ENCODE measurements around the gene PARVB.
"Not testable (repeated sequence)": the region's sequence is repeated elsewhere in the genome, so short reads cannot be mapped to it uniquely, and the experiment has no call there.

The PARVB gene

GRCh38 chr22:44029069-44029468 is 5.0 kb downstream of the PARVB start:
- no peak for DNase-seq

GRCh38 chr22:44030051-44030701 is 6.1 kb downstream of the PARVB start:
- DNase-seq = no peak

DNA sequence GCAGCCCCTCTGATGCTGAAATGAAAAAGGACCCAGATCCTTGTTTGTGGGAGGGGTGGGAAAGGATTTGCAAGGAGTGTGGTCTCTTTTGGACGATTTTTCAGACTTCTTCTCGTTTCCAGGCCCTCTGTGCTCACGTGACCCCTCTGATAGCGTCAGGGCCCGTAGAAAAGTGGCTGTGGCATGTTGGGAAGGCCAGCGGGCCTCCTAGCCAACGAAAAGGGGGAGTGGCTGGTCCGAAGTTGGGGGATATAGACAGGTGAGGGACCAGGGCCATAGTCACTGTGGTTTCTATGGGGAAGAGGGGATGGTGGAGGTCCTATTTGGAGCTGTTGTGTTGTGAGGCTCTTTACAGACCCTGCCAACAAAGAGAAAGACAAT is 6.6 kb downstream of the PARVB start:
- DNase-seq = no peak

DNA sequence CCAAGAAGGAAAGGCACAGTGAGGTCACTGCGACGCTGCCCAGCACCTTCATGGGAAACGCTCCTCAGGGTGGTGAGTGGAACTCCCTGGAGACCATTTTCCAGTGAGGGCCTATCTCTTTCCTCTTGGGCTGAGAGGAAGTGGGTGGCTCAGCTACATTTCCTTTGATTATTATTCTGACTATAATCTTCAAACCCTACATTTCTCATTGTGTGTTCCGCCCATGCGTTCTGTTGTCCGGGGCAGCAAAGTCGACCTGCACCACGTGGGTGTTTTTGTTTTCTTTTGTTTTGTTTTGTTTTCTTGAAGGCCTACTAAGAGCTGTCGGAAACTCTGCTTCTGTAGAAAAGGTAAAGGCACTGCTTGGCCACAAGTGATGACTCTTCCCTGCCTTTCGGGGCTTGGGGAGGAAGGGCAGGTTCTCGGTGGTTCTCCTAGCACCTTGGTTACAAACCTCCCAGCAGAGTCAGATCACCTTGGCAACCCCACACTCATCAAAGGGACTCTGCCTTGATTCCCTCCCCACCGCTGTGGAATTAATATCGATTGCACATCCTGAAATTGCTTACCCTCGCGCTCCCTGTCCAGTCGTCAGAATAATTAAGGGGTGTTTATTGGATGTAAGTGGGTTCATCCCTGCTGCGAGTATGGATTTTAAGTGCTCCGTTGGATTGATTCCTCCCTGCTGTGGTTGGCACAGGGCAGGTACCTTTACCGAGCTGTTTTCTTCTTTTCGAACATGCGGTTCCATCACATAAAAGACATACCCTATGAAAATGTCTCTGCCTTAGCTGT is 7.3 kb downstream of the PARVB start:
- DNase-seq = no peak

DNA sequence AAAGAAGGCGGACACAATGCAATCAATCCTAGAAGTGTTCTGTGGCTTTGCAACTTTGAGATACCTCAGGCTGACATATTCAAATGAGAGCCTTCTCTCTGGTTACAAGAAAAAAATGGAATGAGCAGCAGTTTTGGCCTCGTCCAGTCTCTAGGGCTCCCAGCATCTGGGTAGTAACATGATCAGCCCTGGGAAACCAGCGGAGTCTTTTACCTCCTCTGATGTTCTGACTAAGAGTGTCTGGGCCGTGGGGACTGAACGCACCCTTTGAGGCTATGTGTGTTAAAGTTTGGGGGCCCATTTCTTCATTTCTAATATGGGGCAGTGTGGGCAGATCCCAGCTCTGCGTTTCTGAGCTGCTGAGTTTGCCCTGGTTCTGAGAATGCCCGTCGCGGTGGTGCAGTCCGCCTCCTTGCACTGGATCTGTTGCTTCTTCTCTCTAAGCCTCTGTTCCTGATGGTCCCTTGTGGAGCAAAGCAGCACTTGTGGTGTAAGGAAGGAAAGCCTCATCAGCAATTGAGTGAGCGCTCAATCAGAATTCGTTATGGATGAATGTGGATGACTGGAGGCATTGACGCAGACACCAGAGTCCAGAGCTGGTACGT is 8.1 kb downstream of the PARVB start:
- DNase-seq = no peak

- DNase-seq = no peak
Observed at GRCh38 chr22:44033287-44033686, 9.2 kb downstream of the PARVB start.

DNA sequence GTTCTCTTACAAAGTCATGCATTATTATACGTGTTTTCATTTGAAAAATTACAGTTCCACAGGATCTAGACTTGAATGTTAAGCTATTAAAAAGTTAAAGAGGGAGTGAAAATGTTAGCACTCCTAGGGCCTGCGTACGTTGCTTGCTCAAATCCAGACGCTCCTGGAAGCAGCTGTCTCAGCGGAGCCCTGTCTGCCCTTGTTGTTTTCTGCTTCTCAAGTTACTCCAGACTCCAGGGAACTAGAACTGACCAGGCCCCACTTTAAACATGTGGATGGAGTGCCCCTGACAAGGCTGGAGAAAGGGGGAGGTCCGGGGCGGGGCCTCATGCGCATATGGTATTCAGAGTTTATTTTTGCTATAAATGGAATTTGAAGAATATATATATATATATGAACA is 9.6 kb downstream of the PARVB start:
- DNase-seq = no peak

DNA sequence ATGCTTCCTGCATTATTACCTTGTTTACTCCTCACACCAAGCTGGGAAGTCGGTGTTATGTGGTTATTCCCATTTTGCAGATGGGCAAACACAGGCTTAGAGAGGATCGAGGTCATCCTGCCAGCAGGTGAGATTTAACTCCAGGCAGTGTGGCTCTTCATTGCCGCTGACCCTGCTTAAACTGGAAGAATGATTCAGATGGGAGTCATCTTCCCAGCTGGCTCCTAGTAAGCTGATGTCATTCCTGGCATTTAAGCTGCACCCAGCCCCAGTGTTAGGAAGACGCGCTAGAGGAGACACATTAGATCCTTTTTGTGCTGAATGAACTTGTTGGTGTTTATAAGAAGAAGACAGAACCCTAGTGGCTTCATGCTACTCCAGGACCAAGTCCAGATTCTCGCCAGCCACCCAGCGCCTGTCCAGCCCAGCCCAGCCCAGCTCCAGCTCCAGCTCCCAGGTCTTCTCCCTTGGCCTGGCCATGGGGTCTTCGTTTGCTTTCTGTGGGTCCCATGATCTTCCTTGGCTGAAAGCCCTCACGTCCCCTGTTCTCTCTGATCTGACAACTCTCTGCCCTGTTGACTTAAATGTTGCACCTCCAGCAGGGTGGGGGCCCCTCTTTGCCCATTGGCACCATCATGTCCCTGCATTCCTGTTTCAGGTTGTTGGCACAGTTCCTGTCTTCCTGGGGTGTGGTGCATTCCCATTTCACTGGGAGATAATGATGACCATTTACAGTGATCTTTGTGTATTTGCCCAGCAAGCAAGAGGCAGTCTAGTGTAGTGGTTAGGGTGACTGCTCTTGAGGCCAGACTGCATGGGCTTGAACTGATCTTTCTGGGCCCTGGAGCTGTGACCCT is 13.6 kb downstream of the PARVB start:
- no peak for DNase-seq

- no peak for DNase-seq
Observed at GRCh38 chr22:44039566-44040171, 15.6 kb downstream of the PARVB start.

GRCh38 chr22:44042249-44043218 is 18.4 kb downstream of the PARVB start:
- no peak for DNase-seq

- DNase-seq = no peak
Observed at GRCh38 chr22:44045145-44045544, 21.0 kb downstream of the PARVB start.

GRCh38 chr22:44046485-44047141 is 22.5 kb downstream of the PARVB start:
- no peak for DNase-seq

DNA sequence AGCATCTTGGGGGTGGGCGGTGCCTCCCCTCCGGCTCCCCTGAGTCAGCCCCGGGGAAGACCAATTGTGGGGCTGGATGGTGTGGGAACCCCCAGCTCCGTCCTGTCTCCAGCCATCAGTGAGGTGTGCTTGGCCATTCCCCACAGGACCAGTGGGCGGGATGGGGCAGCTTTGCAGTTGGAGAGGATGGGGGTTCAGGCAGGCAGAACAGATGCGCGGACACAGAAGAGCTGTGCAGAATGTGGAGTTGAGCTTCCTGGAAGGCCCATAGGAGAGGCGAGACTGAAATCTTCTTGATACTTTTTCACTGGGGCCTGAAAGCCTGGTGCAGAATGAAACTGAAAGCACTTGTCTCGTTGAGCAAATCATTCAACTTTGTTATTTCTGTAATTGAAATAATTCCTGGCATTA is 23.8 kb downstream of the PARVB start:
- no peak for DNase-seq

- no peak for DNase-seq
Observed at GRCh38 chr22:44049486-44050231, 25.6 kb downstream of the PARVB start.

- no peak for DNase-seq
Observed at GRCh38 chr22:44050766-44051355, 26.8 kb downstream of the PARVB start.

- DNase-seq = no peak
Observed at GRCh38 chr22:44051358-44051757, 27.3 kb downstream of the PARVB start.

DNA sequence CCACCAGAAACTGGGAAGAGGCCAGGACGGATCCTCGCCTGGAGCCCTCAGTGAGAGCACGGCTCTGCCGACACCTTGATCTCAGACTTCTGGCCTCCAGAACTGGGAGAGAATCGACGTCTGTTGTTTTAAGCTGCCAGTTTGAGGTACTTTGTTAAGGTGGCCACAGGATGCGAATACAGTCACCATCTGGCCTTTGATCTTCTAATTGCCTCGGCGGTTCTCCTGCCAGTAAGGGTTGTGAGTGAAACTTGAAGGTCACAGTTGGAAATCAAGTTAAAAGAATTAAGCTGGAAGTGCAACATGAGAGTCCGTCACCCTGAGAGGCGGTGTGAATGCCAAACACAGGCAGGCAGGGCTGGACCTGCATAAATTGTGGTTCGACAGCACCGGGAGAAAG is 27.9 kb downstream of the PARVB start:
- DNase-seq = no peak

DNA sequence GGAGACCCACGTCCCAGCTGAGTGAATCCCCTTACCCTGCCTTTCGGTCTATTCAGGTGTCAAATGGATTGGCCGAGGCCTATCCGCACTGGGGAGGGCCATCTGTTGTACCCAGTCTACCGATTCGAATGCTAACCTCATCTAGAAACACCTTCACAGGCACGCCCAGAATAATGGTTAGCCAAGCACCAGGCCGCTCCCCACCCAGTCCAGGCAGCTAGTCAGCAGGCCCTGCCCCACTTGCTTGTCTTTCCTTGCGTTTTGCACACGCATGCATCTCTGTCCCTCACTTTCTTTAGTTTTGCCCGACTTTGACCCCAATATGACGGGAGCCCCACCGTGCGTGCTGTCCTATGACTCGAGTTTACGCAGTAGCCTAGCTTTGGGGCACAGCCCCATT is 31.7 kb downstream of the PARVB start:
- no peak for DNase-seq

DNA sequence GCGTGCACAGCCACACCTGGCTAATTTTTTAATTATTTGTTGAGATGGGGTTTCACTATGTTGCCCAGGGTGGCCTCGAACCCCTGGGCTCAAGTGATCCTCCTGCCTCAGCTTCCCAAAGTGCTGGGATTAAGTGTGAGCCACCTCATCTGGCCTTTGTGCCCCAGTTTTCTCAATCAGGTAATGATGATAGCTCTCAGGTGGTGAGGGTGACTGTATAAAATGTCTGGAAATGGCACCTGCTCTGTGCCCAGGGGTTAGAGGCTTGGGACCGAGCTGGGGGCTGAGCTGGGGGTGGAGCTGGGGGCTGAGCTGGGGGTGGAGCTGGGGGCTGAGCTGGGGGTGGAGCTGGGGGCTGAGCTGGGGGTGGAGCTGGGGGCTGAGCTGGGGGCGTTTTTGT is 32.5 kb downstream of the PARVB start:
- not testable (repeated sequence) for DNase-seq

All from effector CD8-positive, alpha-beta T cell (primary cell).